Ecto neural progenitor cell (in vitro differentiated cells): ENCODE results near the gene CDC42BPG.
A peak's percentile ranks its signal among the peaks of the same experiment; 100 is the strongest.

ENCODE experiments used
- DNase-seq: peaks from one replicate; pipeline ENCODE4 v3.0.0-alpha.2; 2018; ENCODE audit warnings: low spot score

CDC42BPG gene

DNA sequence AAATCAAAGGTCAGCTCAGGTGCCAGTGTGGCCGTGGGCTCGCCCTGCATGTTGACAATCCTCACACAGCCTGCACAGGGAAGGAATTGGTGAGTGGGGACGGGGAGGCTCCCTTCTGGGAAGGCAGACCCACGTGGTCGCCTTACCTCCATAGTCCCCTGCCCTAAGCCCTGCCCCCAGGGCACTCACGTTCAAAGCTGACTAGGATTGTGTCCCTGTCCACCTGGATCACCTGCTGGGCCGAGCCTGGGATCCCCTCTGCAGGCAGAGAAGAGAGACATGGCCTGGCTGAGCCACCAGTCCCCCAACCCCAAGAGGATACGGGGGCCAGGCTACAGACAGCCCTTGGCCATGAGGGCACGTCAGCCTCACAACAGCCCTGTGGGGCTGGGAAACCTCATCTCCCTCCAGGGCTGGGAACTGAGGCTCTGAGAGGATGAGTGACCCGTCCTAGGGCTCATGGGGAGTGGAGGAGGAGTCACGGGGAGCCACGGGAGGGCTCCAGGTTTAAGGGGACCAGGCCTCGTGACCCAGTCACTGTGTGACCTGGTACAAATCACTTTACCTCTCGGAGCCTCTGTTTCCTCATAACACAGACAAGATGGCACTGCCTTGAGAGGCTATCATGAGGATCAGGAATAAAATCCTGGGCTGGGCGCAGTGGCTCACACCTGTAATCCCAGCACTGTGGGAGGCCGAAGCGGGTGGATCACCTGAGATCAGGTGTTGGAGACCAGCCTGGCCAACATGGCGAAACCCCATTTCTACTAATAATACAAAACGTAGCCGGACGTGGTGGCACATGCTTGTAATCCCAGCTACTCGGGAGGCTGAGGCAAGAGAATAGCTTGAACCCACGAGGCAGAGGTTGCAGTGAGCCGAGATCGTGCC, 54.0 kb downstream of the CDC42BPG start:
- no peak for DNase-seq

DNA sequence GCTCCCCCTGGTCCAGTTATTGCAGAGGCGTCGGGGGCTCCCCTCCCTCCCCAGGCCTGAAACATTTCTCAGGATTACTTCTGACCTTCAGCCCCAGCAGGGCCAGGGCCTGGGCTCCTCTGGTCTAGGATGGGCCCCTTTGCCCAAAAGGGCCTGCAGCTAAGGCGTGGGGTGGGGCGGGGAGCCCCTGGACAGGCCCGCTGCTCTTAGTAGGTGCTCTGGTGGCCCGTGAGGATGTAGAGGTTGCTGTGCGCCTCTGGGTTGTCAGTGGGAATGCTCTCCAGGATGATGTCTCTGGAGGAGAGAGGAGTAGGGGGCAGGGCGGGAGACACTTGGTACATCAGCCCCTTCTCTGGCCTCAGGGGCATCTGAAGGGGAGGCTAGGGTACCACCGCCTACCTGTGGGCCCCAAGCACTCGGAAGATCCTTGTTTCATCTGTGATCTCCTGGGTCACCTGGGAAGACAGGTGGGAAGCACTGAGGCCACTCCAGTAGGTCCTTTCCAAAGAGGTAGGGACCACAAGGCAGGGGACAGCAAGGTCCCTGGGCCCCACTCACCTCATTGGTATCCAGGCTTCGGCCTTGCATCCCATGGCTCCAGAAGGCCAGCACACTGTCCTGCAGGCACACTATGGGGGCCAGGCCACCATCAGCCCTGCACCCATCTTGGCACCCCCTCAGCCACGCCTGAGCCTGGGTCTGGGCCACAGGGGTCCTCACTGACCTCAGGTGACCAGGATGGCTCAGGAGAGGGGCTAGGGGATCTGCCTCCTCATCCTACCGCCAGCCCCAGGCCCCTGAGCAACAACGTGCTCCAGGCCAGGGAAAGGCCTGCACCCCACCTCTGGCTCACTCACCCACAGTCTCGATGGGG, 54.9 kb downstream of the CDC42BPG start:
- DNase-seq = no peak

DNA sequence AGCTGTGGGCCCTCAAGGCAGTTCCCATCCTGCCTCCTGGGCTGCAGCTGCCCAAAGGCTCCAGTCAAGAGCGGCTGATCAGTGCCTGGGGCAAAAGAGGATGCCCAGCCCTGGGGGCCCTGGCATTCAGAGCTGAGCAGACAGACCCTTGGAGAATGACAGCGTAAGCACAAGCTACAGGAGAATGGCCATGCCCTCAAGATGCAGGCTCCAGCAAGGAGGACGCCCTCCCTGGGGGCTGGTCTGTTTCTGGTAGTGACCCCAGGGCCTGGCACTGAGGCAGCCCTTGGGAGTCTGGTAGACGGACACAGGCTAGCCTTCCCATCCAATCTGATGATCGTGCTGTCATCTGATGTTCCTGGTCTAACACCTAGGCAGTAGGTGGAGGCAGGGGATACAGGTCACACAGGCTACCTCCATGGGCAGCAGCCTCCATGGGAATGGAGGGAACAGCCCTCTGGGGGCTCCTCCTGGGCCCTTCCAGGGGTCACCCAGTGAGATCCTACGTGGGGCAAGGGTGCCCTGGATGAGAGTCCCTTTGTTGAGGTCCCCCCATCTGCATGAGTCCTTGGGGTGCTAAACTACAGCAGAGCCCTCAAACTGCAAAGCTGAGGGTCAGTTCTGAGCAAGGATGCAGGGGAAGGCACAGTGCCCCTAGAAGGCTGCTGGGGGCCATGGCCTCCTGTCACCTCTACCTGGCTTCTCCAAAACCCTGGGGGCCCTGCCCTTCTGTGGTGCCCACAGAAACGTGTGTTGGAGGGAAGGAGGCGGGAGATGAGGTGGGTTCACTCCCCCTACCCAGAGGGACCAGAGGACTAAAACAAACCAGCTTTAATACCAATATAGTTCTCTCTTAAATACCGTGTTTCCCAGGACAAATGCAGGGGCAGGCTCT, 55.9 kb downstream of the CDC42BPG start:
- peak; percentile 43 for DNase-seq

DNA sequence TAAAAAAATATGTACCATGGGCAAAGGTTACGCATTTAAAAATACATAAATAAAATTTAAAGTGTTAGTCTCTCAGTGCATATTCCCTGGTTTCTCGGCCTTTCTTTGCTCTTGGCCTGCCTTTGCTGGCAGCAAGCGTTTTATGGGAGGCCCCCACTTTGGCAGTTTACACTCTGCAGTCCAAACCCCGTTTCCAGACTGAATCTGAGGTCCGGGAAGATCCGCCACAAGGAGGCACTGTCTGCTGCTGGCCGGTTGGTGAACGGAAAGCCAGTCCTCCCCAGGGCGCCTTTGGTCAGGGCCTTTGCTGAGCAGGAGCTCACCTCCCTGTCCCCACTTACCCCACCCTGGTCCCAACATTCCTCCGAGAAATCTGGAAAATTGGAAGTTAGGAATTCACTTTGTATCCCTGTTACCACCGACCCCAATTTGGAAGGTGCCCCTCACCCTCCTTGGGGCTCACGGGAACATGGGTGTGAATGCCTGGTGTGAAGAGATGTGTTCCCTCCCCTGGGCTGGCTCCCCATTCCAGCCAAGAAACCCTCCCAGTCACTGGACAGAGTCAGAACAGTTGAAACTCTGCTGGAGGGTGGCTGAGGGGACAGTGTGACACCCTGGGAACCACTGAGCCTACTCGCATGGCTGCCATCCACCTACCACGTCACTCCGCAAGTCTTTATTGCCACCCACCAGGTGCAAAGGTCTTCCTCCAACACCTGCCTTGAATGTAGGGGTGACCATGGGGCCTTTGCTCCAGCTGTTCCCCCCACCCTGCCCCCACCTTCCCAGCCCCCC, 56.7 kb downstream of the CDC42BPG start:
- peak; percentile 50 for DNase-seq

DNA sequence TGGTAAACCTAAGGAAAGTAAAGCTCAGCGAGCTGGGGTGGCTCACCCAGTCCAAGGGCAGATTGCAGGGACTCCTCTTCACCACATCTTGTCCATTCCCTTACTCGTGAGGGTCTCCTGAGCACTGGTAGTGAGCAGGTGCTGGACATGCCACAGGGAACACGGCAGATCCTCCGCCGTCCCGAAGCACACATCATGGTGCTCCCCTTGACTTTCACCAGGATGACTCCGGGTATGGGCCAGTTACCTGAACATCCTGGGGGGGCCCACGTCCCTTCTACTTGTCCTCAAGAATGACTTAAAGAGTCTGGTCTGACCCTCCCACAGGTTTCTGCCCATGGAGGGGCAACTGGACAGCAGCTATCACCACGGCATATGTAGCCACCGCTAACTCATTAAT, 58.1 kb downstream of the CDC42BPG start:
- DNase-seq = no peak

DNA sequence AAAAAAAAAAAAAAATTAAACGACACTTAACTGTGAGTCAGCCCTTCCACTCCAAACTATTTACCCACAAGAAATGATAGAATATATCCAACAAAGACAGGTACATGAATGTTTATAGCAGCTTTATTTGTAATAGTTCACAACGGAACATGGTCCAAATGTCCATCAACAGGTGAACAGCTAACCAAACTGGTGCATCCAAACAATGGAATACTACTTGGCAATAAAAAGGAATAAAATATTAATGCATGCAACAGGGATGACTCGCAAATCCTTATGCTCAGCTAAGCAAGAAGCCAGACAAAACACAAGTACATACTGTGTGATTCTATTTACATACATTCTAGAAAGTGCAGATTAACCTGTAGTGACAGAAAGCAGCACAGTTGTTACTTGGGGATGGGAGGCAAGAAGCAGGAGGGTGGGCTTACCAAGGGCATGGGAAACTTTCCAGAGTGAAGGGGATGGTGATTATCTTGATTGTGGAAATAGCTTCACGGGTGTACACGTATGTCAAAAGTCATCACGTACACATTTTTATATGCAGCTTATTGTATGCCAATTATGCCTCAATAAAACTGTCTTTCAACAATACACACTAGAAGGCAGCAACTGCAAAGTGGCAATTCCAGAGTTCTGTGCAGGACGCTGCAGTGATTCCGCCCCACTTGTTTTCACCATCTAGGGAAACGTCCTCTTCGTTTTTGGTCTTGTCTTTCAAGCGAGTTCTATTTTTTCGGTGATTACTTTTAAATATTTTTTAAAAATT, 59.5 kb downstream of the CDC42BPG start:
- DNase-seq = no peak

DNA sequence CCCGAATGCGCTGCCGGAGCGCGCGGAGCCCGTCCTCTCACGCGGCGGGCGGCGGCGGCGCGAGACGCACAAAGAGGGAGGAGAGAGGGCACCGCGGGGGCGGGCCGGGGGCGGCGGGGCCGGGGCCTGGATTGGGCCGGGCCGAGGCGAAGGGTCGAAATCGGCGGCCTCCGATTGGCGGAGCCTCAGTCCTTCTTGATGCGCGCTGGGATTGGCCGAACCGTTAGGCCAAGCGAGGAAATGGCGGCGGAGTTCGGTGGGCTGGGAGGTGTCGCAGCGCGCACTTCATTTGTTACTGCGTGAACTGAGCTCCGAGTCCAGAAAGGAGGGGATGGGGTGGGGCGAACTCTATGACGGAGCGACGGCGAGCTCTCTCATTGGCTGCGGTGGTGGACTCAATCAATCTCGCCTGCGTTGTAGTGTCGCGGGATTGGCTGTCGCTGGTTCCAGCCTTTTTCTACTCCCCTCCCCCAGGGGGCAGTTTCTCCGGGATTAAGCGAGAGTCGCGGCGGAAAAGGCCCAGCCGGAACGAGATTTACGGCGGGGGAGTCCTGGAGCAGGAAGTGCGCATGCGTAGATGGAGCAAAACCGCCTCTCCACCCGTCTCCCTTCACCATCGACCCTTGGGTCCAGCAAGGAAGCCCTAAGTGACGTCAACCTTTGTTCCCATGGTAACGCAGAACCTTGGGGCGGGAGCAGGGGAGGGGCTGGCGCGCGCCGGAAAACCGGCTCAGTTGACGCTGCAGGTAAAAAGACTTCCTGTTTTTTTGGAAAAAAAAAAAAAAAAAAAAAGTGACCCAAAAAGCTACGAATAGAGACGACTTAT, 65.8 kb downstream of the CDC42BPG start, which contains the start of gene SF1:
SF1 (minus strand) TSS at position 70 of the 826 bp plus-strand sequence. CDS start 150 bp downstream, outside the sequence.
- DNase-seq = peak; percentile 100

DNA sequence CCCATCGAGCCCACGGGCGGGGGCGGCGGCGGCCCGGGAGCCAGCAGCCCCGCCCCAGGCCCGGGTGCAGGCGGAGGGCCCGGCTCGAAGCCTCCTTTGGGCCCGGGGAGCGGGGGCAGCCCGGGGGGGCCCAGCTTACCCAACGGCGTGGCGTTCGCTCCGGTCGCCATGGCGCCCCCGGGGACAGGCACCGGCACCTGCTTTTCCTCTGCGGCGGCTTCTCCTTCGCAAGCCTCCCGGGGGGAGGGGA, 66.3 kb downstream of the CDC42BPG start:
- no peak for DNase-seq

DNA sequence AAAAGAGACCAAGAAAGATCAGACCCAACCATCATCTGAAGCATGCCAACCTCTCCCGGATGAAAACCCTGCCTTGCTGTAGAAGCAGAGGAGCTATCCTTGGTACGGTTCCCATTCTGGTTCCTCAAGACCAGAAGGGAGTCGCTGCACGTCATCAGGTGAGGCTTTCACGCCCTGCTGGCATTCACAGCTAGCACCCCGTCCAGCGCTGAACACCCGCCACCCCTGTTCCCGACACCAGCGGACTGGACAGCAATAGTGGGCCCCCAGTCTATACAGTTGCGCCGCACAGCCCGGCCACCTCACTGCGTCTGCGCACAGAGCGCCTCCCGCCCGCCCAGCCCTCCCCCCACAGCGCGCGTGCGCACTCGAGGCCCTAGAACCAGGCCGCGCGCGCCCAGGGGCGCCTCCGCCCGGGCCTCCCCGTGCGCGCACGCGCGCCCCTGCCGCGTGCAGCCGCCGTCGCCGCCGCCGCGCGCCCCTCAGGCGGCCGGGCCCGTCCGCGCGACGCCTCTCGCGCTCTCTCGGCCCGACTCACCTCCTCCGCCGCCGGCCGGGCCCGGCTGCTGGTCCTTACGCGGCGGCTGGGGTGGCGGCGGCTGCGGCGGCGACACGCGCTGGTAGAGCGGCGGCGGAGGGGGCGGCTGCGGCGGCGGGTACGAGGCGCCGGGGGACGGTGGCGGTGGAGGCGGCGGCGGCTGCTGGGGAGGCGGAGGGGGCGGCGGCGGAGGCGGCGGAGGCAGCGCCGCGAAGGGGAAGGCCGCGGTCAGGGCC, 66.8 kb downstream of the CDC42BPG start:
- peak; percentile 88 for DNase-seq

DNA sequence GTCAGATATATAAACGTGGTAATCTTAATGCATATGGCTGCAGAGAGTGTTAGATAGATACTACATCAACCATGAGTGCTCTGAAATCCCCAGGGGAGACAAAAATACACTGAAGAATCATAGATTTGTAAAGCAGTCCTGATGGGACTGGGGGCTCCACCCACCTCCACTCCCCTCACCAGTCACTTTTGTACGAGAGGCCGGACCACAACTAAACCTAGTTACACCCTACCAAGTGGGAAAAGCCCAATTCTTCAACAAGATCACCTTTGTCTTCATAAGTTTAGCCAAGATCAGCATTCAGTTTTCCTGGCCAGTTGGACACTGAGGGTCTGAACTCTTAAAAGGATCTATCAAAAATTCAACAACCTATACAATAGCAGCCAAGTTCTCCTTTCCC, 67.6 kb downstream of the CDC42BPG start:
- DNase-seq = no peak

DNA sequence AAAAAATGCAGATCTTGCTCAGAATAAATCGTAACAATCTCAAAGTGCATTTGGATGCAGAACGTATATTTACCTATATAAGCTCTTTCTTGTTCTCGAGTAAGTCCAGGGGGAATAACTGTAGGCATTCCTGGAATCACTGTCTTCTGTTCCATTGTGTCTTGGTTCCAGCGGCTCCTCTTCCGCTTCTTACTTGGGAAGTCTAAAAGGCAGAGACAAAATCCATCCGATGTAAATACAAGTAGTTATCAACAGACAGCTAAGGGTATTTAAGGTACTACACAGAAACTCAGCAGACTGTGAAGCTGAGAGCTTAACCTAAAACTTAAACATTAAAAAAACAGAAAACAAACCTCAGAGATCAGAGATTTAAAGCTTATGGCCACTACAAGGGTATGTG, 68.0 kb downstream of the CDC42BPG start:
- no peak for DNase-seq

DNA sequence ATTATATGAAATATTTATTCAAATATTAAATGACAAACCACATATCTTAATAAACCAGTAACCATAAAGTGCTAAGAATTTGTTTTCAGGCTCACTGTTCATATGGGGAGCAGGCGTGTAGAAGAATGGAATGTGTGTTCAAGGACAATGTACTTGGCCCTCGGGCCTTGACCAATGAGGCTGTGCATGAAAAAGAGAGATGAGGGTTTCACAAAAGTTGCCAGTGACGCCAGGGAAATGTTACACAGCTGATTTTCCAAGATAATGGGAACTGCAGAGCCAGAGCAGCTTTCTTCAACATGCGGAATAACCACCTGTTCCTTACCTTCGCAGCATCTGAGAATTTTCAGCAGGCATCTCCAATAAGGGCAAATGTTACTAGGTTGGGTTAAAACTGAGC, 70.3 kb downstream of the CDC42BPG start:
- no peak for DNase-seq
